Ureter (tissue), 1 donor: ENCODE measurements around the gene RNF182. TPM values are rescaled to one million over a fixed set of nuclear protein-coding genes. Genes with fewer than 3 reads are reported as not detected.
"Not testable (repeated sequence)": the region's sequence is repeated elsewhere in the genome, so short reads cannot be mapped to it uniquely, and the experiment has no call there.

Experiments used
- DNase-seq: peaks from one replicate; pipeline ENCODE4 v3.0.0-alpha.2; 2020; ENCODE audit warnings: low spot score
- total RNA-seq: library from RNA; stranded (reverse); gene quantifications from one replicate; pipeline ENCODE4 v1.2.4, GENCODE V29; 2023
- donor health status: DM: yes; HTN: yes; CAD: no.

Gene RNF182
- total RNA-seq, 1 donor from 2014 or later = 0.89 TPM

DNA sequence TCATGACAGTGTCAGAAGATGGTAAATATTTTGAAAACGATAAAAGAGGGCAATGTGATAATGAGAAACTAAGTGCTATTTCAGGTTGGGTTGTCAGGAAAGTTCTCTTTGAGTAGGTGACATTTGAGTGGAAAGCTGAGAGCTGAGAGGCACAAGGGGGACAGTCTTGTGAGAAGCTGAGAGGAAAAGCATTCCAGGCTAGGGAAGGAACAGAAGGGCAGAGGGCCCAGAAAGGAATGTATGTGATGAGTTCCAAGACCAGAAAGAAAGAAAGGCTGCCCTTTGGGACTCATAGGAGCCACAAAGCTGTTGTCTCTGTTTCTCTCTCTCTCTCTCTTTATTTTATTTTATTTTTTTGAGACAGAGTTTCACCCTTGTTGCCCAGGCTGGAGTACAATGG lies 7.6 kb upstream of the RNF182 start:
- DNase-seq = no peak

DNA sequence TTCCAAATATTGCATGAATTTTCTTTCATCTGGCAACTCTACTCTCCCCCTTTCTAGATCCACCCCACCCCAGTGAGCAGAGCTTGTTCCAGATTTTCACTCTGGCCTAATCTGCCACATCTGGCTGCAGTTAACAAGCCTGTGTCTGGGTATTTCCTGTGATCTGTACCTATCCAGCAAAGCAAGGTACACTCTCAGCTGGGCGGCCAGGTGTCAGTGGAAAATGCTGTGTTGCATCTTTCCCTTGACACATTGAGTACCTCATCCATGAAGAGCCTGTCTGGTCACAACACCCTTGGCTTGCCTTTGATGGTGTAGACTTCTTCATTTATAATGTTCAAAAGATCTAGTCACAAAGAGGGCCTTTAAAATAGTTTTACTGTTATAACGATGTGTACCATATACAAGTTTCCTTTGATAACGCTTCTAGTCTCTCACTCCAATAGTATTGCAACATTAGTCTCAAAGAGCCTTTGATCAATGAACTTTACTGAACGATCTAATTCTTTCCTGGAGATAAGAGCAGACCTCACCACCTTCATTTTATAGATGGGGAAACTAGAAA lies 6.0 kb upstream of the RNF182 start:
- no peak for DNase-seq

DNA sequence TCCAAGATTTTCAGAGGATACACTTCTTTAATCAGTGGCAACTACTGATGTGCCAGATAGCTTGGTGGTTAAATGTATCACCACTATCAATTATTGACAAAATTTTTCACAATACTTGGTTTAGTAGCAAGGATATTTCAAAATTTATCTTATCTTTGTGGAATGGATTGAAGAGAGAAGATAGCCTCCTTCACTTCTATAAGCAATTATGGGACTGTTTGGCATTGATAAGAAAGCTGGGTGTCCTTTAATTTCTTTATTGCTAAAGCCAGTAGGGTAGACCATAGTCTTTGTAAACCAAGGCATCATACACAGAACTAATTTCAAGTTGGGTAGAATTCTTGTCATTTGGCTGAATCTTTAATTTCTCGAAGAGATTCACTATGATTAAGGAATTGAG lies 4.9 kb upstream of the RNF182 start:
- DNase-seq = no peak

DNA sequence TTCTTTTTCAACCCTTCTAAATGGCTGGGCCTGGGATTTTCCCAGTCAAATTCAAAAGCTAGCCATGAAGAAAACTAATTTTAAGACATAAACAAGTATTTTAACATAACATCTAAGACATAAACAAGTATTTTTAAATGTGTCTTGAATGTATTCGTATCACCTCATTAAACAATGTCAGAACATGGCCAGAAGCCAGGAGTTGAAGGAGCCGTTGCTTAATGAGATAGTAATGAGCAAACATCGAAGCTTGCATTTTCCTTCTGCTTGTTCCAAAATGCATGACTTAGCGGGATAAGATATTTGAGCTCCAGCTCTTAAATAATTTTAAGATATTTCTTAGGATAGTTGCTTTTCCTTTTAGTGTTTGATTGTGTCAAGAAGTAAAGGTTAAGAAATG lies 4.2 kb upstream of the RNF182 start:
- no peak for DNase-seq

- no peak for DNase-seq
Measured at GRCh38 chr6:13922750-13923149, 2.0 kb upstream of the RNF182 start.

GRCh38 chr6:13923527-13924145 lies 1.1 kb upstream of the RNF182 start:
- no peak for DNase-seq

- no peak for DNase-seq
Measured at GRCh38 chr6:13924146-13924948, 405 bp upstream of the RNF182 start.

DNA sequence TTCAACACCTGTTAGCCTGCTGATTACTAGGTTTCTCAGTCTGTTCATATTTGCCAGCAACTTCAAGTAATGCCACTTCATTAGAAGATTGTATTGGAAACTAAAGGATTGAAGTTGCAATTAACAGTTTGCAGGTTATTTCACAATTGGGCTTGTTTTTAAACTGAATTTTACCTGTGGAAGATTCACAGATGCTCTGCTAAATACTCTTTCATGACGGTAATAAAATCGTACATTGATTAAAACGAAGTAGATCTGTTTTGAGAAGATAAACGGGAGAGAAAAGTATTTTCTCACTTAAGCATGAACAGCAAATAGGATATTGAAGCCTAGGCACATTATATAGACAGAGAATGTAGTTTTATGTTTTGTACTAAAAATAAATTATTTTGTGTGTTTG lies 1.6 kb downstream of the RNF182 start:
- DNase-seq = no peak

DNA sequence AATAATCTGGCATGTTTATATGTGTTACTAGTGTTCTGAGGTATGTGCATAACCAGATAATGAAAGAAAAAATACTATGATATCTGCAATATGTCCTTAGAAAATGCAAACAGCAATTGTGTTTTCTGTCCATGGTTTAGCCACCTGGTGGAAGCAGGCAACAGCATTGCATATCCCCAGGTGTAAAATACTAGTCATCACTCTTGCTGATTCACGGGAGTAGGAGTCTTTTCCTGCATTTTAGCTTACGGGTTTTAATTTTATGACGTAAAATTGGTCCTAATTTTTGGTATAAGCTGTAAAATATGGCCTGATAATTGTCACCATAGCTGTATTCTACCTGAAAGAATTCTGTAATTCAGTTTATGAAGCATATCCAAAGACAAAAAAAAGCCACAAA lies 2.5 kb downstream of the RNF182 start:
- no peak for DNase-seq

DNA sequence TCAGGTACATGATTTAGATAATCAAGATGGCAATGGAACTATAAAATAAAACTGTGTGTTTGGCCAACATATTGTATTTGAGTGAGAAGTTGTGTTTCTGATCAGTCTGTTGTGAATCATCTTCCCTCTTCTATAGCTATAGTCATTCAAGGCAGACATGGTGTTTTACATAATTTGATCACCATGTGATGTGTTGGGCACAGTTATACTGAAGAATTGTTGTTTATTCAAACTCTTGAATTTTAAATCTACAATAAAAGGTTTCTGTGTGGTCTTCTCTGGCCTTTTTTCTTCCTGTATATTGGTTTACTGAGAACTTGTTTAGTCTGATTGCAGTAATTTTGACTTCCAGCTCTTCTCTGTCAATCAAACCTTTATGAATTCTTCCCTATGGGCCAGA lies 4.4 kb downstream of the RNF182 start:
- DNase-seq = no peak

DNA sequence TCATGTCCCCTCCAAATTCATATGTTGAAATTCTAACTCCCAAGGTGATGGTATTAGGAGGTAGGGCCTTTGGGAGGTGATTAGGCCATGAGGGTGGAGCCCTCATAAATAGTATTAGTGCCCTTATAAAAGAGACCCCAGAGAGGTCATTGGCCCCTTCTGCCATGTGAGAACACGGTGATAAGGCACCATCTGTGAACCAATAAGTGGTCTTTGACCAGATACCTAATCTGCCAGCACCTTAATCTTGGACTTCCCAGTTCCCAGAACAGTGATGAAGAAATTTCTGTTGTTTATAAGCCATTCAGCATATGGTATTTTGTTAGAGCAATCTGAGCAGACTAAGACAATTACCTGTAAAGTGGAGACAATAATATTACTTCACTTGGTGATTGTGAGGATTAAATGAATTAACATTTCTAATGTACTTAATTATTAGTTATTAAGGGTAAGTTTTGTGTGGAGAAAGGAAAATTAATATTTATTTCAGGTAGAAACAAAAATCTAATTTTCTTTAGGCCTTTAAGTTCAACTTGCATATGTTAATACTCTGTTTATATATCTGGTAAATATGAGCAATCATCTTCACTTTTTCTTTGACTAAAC lies 7.1 kb downstream of the RNF182 start:
- DNase-seq = no peak

- no peak for DNase-seq
Measured at GRCh38 chr6:13932785-13933184, 8.0 kb downstream of the RNF182 start.

DNA sequence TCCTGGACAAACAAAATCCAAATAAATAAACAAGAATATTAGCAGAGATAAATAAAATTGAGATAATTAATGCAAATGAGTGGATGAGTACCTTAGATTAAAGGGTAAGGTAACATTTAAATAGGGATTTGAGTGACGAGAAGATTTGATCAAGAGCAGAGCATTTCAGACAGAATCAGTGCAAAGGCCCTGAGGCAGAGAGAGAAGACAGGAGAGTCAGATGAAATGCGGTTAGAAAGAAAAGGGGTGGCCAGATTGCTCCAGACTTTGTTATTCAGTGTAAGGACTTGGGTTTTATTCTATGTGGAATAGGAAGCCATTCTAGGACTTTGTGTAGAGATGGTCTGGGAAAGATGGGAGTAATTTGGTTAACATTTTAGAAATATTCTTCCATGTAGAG lies 10.0 kb downstream of the RNF182 start:
- no peak for DNase-seq

DNA sequence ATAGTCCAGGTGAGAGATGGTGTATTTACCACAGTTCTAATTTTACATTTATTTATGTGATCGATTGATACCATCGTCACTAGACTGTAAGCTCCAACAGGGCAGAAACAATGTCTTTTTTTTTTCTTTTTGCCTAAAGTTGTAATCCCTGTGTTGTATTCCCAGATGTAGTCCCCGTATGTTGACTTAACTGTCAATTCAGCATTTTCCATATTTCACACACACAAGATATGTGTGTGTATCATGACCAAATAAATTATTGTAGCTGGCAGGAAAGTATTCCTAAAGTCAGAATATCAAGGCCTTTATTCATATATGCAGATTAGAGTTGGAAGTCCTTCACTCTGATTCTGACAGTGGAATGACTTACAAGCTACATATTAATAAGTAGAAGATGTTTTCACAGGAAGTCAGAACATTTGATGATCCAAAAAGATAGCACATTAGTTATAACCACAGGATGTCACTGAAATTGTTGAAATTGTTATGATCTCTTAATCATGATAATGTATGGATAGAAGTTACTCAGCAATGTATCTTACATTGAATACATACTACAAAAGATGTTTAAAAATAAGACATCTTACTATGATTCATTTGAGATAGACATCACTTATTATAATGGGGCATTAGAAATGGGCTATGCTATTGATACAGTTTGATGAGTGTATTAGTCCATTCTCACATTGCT lies 10.6 kb downstream of the RNF182 start:
- no peak for DNase-seq

GRCh38 chr6:13935881-13936261 lies 11.1 kb downstream of the RNF182 start:
- not testable (repeated sequence) for DNase-seq

- no peak for DNase-seq
Measured at GRCh38 chr6:13941902-13942301, 17.1 kb downstream of the RNF182 start.

GRCh38 chr6:13943943-13944342 lies 19.2 kb downstream of the RNF182 start:
- DNase-seq = no peak

DNA sequence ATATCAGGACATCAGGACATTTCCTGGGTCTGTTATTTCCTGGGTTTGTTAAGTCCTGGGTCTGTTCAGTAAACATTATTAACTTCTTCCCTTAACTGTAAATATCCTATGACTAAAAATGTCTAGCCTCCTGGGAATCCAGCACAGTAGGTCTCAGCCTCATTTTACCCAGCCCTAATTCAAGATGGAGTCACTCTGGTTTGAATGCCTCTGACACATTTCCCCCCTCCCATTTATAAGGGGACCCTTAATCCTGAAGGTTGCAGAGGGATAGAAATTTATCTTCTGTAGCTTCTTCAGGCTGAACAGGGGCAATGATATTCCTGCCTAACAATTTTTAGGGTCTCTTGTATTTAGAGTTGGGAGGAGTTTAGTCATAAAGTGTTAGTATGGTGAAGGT lies 21.8 kb downstream of the RNF182 start:
- DNase-seq = no peak

DNA sequence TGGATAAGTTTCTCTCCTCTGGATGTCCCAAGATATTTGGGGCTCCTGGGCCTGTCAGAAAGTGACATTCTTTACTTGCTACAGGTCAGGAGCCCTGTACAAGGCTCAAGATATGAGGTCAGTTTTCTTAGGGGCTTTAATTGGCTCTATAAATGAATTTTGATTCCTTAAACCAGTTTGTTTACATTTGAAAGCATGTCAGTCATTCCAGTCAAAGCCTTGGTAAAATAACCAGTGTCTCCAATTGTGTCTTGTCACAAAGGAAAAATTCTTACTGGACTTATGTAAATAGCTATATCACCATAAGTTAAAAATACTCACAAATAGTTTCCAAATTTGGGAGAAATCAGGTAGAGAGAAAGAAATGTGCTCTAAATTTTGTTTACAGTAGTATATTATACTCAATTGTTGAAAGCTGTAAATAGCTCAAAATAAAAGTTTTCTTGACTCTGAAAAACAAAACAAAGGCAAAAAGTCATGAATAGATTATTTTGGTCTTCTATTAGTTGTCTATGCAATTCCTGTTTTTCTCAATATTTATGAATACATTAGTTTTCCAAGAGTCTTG lies 22.9 kb downstream of the RNF182 start:
- no peak for DNase-seq

- no peak for DNase-seq
Measured at GRCh38 chr6:13952101-13952500, 27.3 kb downstream of the RNF182 start.

- DNase-seq = no peak
Measured at GRCh38 chr6:13953061-13953705, 28.4 kb downstream of the RNF182 start.
